HFFc6 (cell line): ENCODE data around the gene C10orf120. TPM values are rescaled to one million over a fixed set of nuclear protein-coding genes. Genes with fewer than 3 reads are reported as not detected.

Experiments
- DNase-seq: peaks from one replicate; pipeline ENCODE4 v3.0.0-alpha.2; 2018
- H3K27ac Mint-ChIP-seq: 2 replicates; pipeline ENCODE4 v1.8.0; 2020; ENCODE audit warnings: mild to moderate bottlenecking, mixed read lengths
- H3K27me3 Mint-ChIP-seq: 2 replicates; pipeline ENCODE4 v1.8.0; 2021; ENCODE audit warnings: mild to moderate bottlenecking, moderate library complexity, mixed read lengths; ENCODE audit not compliant: insufficient read depth
- H3K36me3 Mint-ChIP-seq: 2 replicates; pipeline ENCODE4 v1.8.0; 2021; ENCODE audit warnings: low read depth, mixed read lengths
- H3K4me1 Mint-ChIP-seq: 2 replicates; pipeline ENCODE4 v1.8.0; 2020; ENCODE audit warnings: low read depth, mixed read lengths
- H3K4me3 Mint-ChIP-seq: 2 replicates; pipeline ENCODE4 v1.8.0; 2020; ENCODE audit warnings: mild to moderate bottlenecking, moderate library complexity, mixed read lengths
- H3K9me3 Mint-ChIP-seq: 2 replicates; pipeline ENCODE4 v1.8.0; 2020; ENCODE audit warnings: mild to moderate bottlenecking, mixed read lengths
- CTCF ChIP-seq: fragments of 200-600 bp; sonication (generic); IDR thresholded peaks from 2 replicates; pipeline ENCODE4 v1.5.0; 2021; ENCODE audit warnings: antibody characterized with exemption, mild to moderate bottlenecking
- total RNA-seq, 6 experiments: library from RNA; stranded (reverse); fragmentation: NEBNext Ultra II Directional; extraction: Animal tissue kit (Norgen Biotek cat#: 25700); gene quantifications; 2 replicates in 1 of 6; 3 replicates in 5 of 6; pipeline ENCODE4 v1.2.3, GENCODE V29; 2021

Gene C10orf120
- total RNA-seq, 6 experiments from 2014 or later = not detected

- Mint-ChIP-seq H3K27ac (no peak overlapping the region), H3K27me3 (no peaks in the 10 kb centered on the region), H3K4me3 (no peak overlapping the region), H3K9me3 (peaks cover 2% of the 10 kb centered on the region; the same call in 1 of the 2 replicates), H3K36me3 (no peaks in the 10 kb centered on the region), H3K4me1 (no peaks in the 10 kb centered on the region; the same call in 1 of the 2 replicates)
- TF ChIP-seq CTCF = no peak
- no peak for DNase-seq
These were observed 6.9 kb downstream of the C10orf120 start for GRCh38 chr10:122692744-122693143.

- Mint-ChIP-seq H3K9me3 (peaks cover 6% of the 10 kb centered on the region; the same call in 1 of the 2 replicates), H3K36me3 (no peaks in the 10 kb centered on the region), H3K4me3 (no peak overlapping the region), H3K27ac (no peak overlapping the region), H3K4me1 (no peaks in the 10 kb centered on the region; the same call in 1 of the 2 replicates), H3K27me3 (peaks cover 2% of the 10 kb centered on the region; the same call in 1 of the 2 replicates)
- no peak for DNase-seq
- no peak for TF ChIP-seq CTCF
These were observed 10.4 kb downstream of the C10orf120 start for GRCh38 chr10:122689146-122689820.

- no peaks in the 10 kb centered on the region; the same call in 1 of the 2 replicates for H3K4me1 Mint-ChIP-seq
- peaks cover 2% of the 10 kb centered on the region; the same call in 1 of the 2 replicates for H3K27me3 Mint-ChIP-seq
- TF ChIP-seq CTCF = no peak
- no peak for DNase-seq
- no peak overlapping the region for H3K27ac Mint-ChIP-seq
- H3K4me3 Mint-ChIP-seq = no peak overlapping the region
- peaks cover 6% of the 10 kb centered on the region; the same call in 1 of the 2 replicates for H3K9me3 Mint-ChIP-seq
- no peaks in the 10 kb centered on the region for H3K36me3 Mint-ChIP-seq
These were observed 11.2 kb downstream of the C10orf120 start for GRCh38 chr10:122688293-122688989.

- Mint-ChIP-seq H3K27ac (no peak overlapping the region), H3K4me1 (no peaks in the 10 kb centered on the region), H3K36me3 (no peaks in the 10 kb centered on the region), H3K27me3 (peaks cover 2% of the 10 kb centered on the region; the same call in 1 of the 2 replicates), H3K4me3 (no peak overlapping the region), H3K9me3 (peaks cover 18% of the 10 kb centered on the region; the same call in 1 of the 2 replicates)
- TF ChIP-seq CTCF = no peak
- no peak for DNase-seq
These were observed 17.1 kb downstream of the C10orf120 start for GRCh38 chr10:122682522-122682921.

- Mint-ChIP-seq H3K36me3 (no peaks in the 10 kb centered on the region), H3K9me3 (peaks cover 30% of the 10 kb centered on the region), H3K27ac (no peak overlapping the region), H3K27me3 (no peaks in the 10 kb centered on the region), H3K4me3 (no peak overlapping the region), H3K4me1 (no peaks in the 10 kb centered on the region)
- DNase-seq = no peak
- TF ChIP-seq CTCF = no peak
These were observed 21.4 kb downstream of the C10orf120 start for GRCh38 chr10:122678266-122678665.
